K562 treated with DMSO at 1 percent for 24 hours (cell line): ENCODE data around the gene DUSP15. TPM values are rescaled to one million over a fixed set of nuclear protein-coding genes. Genes with fewer than 3 reads are reported as not detected.

Source experiments
- total RNA-seq: library from RNA; unstranded; fragments of 300-600 nt; gene quantifications from 2 replicates; pipeline ENCODE4 v1.2.3, GENCODE V29; 2022; ENCODE audit warnings: low read depth; ENCODE audit not compliant: insufficient read depth

Gene DUSP15
- total RNA-seq, result 0.79 TPM in 1 of 2 replicates, not detected in the other

GRCh38 chr20:31869942-31870725 is at the start of gene DUSP15, which contains the start of gene TTLL9:
Gene DUSP15, minus strand, starts transcription at chr20:31870527. Its CDS starts 190 bp downstream, at chr20:31870337.
Gene TTLL9, plus strand, starts transcription at chr20:31870634. Its CDS starts 493 bp downstream, at chr20:31871127.

GRCh38 chr20:31845300-31845863 is 24.9 kb downstream of the DUSP15 start, which contains the start of gene FOXS1:
Gene FOXS1, minus strand, starts transcription at chr20:31845604. Its CDS starts 62 bp downstream, at chr20:31845542.

GRCh38 chr20:31819083-31819784 is 51.1 kb downstream of the DUSP15 start, which contains the start of gene MYLK2:
Gene MYLK2, plus strand, starts transcription at chr20:31819356. Its CDS starts 225 bp downstream, at chr20:31819581.

Other genes with a start within 250 kb of the DUSP15 start
- not detected in 2 replicates for gene COX4I2, start 232.6 kb downstream of the DUSP15 start, total RNA-seq
- 164 and 166 TPM in 2 replicates for gene BCL2L1, start 147.7 kb downstream of the DUSP15 start, total RNA-seq
- 99.7 and 114 TPM in 2 replicates for gene TPX2, start 131.2 kb downstream of the DUSP15 start, total RNA-seq
- 0.69 and 0.80 TPM in 2 replicates for gene MYLK2, start 51.2 kb downstream of the DUSP15 start, total RNA-seq
- gene FOXS1, start 24.9 kb downstream of the DUSP15 start, total RNA-seq, result not detected in 2 replicates
- gene TTLL9, start 107 bp upstream of the DUSP15 start, total RNA-seq, result not detected in 2 replicates
- gene PDRG1, start 81.5 kb upstream of the DUSP15 start, total RNA-seq, result 24.4 and 24.9 TPM in 2 replicates
- gene XKR7, start 97.6 kb upstream of the DUSP15 start, total RNA-seq, result not detected in 2 replicates
- gene CCM2L, start 139.9 kb upstream of the DUSP15 start, total RNA-seq, result 0.36 and 1.4 TPM in 2 replicates
- gene HCK, start 181.7 kb upstream of the DUSP15 start, total RNA-seq, result 0.59 and 0.61 TPM in 2 replicates
- gene TM9SF4, start 239.2 kb upstream of the DUSP15 start, total RNA-seq, result 27.4 and 27.8 TPM in 2 replicates